ENCODE measurements around the gene SEPSECS. TPM values are rescaled to one million over a fixed set of nuclear protein-coding genes. Genes with fewer than 3 reads are reported as not detected.
"Not testable (repeated sequence)": the region's sequence is repeated elsewhere in the genome, so short reads cannot be mapped to it uniquely, and the experiment has no call there.

Gene SEPSECS
- polyA plus RNA-seq, 4 donors, result 5.7 to 23.0 (median 16.7) TPM

DNA sequence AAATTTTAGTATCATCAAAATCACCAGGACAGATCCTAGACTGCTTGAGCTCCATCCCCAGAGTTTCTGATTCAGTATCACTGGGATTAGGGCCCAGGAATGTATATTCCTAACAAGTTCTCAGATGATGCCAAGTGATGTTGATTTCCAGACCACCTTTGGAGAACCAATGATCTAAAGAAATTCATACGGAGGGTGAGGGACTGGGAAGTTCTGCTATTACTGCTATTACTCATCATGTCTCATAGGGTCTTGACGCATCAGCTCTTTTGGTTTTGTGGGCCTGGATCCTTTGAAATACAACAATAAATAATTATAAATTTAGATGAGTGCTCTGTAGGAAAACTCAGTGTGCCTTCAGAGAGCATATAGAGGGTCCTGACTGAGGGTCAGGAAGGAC is 69.7 kb downstream of the SEPSECS start:
- no peak for FAIRE-seq
- 80 to 91% (median 88%) methylated on average over 2 of the region's 2 CpGs for WGBS, 3 donors
- DNase-seq, result no peak
- H3K36me3 ChIP-seq (ENCODE audit: control insufficient read depth in 3 of 3, insufficient read depth in 2 of 3, low read depth in 1 of 3, low read length in 3 of 3), result no peaks in the 10 kb centered on the region
- H3K27ac ChIP-seq (ENCODE audit: low read depth in 1 of 3, low read length in 2 of 3), result no peak overlapping the region
- peaks cover 0 to 13% of the 10 kb centered on the region in 2 donors for H3K9me3 ChIP-seq (ENCODE audit: control insufficient read depth in 2 of 2, insufficient read depth in 1 of 2, low read depth in 1 of 2, low read length in 1 of 2)
- peaks cover 3 to 14% (median 5%) of the 10 kb centered on the region in 3 donors for H3K27me3 ChIP-seq (ENCODE audit: control insufficient read depth in 3 of 3, insufficient read depth in 3 of 3, low read length in 3 of 3)
- H3K4me1 ChIP-seq (ENCODE audit: control insufficient read depth in 3 of 3, insufficient read depth in 2 of 3, low read depth in 1 of 3, low read length in 2 of 3), result peaks cover 0 to 12% (median 5%) of the 10 kb centered on the region in 3 donors
- H3K4me3 ChIP-seq (ENCODE audit: low read depth in 1 of 3, low read length in 3 of 3), result no peak overlapping the region

DNA sequence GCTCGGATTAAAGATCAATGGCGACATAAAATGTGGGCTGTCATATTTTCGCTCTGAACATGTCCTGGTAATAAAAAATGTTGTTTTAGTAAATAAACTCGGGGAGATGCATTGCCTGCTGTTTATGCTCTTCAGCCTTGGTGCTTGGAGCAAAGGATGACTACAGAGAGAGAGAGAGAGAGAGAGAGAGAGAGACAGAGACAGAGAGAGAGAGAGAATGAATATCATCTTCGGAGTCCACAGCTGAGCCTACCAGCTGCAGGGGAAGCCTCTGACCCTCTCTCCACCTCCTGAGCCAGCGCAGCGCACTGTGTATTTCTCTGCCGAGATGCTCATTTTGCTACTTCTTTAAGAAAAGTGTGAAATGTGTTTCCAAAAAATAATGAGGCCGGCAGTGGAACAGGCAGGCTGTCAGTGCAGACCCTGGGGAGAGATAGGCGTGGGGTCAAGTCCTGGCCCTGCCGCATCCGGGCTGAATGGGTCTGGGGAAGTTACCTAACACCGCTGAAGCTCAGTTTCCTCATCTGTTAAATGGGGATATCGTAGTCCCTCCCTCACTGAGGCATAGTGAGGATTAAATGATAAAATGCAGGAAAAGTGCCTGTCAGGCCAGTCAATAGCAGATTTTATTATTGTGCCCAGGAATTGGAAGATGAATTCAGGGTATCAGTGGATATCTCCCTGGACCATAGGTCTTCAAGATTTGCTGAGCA is 71.0 kb downstream of the SEPSECS start:
- DNase-seq (no peak), FAIRE-seq (no peak)
- no peak overlapping the region for H3K27ac ChIP-seq (ENCODE audit: low read depth in 1 of 3, low read length in 2 of 3)
- H3K4me3 ChIP-seq (ENCODE audit: low read depth in 1 of 3, low read length in 3 of 3), result peak overlapping the region in 1 of 3 donors; percentile 25
- WGBS, 3 donors, result 63 to 79% (median 63%) methylated on average over 14 of the region's 14 CpGs
- peaks cover 0 to 12% (median 5%) of the 10 kb centered on the region in 3 donors for H3K4me1 ChIP-seq (ENCODE audit: control insufficient read depth in 3 of 3, insufficient read depth in 2 of 3, low read depth in 1 of 3, low read length in 2 of 3)
- peaks cover 0 to 13% of the 10 kb centered on the region in 2 donors for H3K9me3 ChIP-seq (ENCODE audit: control insufficient read depth in 2 of 2, insufficient read depth in 1 of 2, low read depth in 1 of 2, low read length in 1 of 2)
- H3K27me3 ChIP-seq (ENCODE audit: control insufficient read depth in 3 of 3, insufficient read depth in 3 of 3, low read length in 3 of 3), result peaks cover 3 to 14% (median 5%) of the 10 kb centered on the region in 3 donors
- H3K36me3 ChIP-seq (ENCODE audit: control insufficient read depth in 3 of 3, insufficient read depth in 2 of 3, low read depth in 1 of 3, low read length in 3 of 3), result no peaks in the 10 kb centered on the region

DNA sequence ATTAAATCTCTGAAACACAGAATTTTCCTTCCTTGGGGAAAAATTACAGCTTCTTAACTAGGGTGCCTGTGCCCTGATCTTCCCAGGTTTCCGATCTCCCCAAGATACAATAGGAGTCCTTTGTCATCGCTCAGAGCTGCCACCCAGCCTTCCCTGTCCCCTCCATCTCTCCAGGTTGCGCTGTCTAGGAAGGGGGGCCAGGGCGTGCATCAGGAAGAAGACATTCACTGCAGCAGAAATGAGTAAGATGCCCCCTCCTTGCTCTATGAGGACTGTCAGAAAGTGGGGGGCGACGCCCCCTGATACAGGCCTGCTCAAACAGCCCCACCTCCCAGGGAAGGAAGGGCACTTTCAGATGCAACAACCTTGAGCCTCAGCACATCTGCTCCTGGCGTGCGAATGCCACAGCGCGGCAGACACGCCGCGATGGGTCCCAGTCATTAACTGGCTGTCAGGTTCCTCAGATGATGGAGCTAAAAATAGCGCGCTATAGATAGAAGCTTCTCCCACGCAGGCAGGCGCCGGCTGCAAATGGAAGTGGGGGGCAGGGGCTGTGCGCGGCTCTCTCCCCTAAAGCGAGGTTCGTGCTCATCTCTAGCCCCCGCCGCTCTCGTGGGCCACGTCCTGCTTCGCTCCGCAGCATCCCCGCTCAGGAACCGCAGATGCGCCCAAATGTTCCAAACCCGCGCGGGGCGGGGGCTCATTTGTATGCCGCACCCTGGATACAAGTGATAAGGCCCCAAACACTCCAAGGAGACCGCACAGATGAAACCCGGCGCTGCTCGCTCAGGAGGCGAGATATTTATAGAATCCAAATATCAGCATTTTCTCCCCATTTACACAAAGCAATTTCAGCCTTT is 71.9 kb downstream of the SEPSECS start:
- 11 to 23% (median 13%) methylated on average over 41 of the region's 41 CpGs for WGBS, 3 donors
- no peak overlapping the region for H3K27ac ChIP-seq (ENCODE audit: low read depth in 1 of 3, low read length in 2 of 3)

DNA sequence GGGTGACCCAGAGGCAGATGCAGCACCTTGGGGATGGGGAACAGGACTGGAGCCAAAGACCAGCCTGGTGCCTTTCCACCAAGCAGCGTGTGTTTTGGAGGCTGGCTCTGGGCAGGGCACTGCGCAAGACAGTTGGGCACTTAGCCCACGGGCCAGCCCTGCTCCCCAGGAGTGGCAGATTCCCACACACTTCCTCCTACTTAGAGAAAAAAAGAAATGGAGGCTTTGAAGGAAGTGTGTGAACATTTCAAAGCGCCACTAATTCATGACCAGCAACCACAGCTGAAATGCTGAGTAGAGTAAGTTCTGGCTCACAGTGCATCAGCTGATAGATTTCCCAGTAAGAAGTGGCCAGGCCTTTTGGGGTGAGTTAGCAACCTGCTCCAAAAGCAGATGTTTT is 74.6 kb downstream of the SEPSECS start:
- no peak for FAIRE-seq
- H3K27ac ChIP-seq (ENCODE audit: low read depth in 1 of 3, low read length in 2 of 3), result no peak overlapping the region

More for the DNA sequence above, 71.9 kb downstream of the SEPSECS start:
- H3K9me3 ChIP-seq (ENCODE audit: control insufficient read depth in 2 of 2, insufficient read depth in 1 of 2, low read depth in 1 of 2, low read length in 1 of 2), result peaks cover 0 to 4% of the 10 kb centered on the region in 2 donors
- peak overlapping the region in 1 of 3 donors; percentile 25 for H3K4me3 ChIP-seq (ENCODE audit: low read depth in 1 of 3, low read length in 3 of 3)
- DNase-seq, result peak in 1 of 2 donors; percentile 10
- no peak for FAIRE-seq
- H3K36me3 ChIP-seq (ENCODE audit: control insufficient read depth in 3 of 3, insufficient read depth in 2 of 3, low read depth in 1 of 3, low read length in 3 of 3), result no peaks in the 10 kb centered on the region
- peaks cover 3 to 14% (median 5%) of the 10 kb centered on the region in 3 donors for H3K27me3 ChIP-seq (ENCODE audit: control insufficient read depth in 3 of 3, insufficient read depth in 3 of 3, low read length in 3 of 3)
- peaks cover 0 to 12% (median 5%) of the 10 kb centered on the region in 3 donors for H3K4me1 ChIP-seq (ENCODE audit: control insufficient read depth in 3 of 3, insufficient read depth in 2 of 3, low read depth in 1 of 3, low read length in 2 of 3)

DNA sequence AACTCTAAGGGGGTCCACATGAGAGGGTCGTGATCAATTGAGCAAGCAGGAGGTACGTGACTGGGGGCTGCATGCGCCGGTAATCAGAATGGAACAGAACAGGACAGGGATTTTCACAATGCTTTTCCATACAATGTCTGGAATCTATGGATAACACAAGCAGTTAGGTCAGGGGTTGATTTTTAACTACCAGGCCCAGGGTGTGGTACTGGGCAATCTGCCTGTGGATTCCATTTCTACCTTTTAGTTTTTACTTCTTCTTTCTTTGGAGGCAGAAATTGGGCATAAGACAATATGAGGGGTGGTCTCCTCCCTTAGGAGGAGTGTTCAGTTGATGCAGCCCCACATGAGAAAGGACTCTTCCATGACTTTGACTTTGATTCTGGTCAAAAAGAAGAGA is 76.8 kb downstream of the SEPSECS start:
- H3K36me3 ChIP-seq (ENCODE audit: control insufficient read depth in 3 of 3, insufficient read depth in 2 of 3, low read depth in 1 of 3, low read length in 3 of 3); H3K27ac ChIP-seq (ENCODE audit: low read depth in 1 of 3, low read length in 2 of 3); H3K9me3 ChIP-seq (ENCODE audit: control insufficient read depth in 2 of 2, insufficient read depth in 1 of 2, low read depth in 1 of 2, low read length in 1 of 2); H3K27me3 ChIP-seq (ENCODE audit: control insufficient read depth in 3 of 3, insufficient read depth in 3 of 3, low read length in 3 of 3); FAIRE-seq; H3K4me3 ChIP-seq (ENCODE audit: low read depth in 1 of 3, low read length in 3 of 3); DNase-seq: not testable (repeated sequence)
- 48 to 79% (median 49%) methylated on average over 4 of the region's 4 CpGs for WGBS, 3 donors
- H3K4me1 ChIP-seq (ENCODE audit: control insufficient read depth in 3 of 3, insufficient read depth in 2 of 3, low read depth in 1 of 3, low read length in 2 of 3), result peaks cover 2 to 11% (median 3%) of the 10 kb centered on the region in 3 donors

More for the DNA sequence above, 74.6 kb downstream of the SEPSECS start:
- Histone ChIP-seq H3K9me3 (ENCODE audit: control insufficient read depth in 2 of 2, insufficient read depth in 1 of 2, low read depth in 1 of 2, low read length in 1 of 2) (no peaks in the 10 kb centered on the region), H3K4me3 (ENCODE audit: low read depth in 1 of 3, low read length in 3 of 3) (no peak overlapping the region), H3K36me3 (ENCODE audit: control insufficient read depth in 3 of 3, insufficient read depth in 2 of 3, low read depth in 1 of 3, low read length in 3 of 3) (no peaks in the 10 kb centered on the region), H3K27me3 (ENCODE audit: control insufficient read depth in 3 of 3, insufficient read depth in 3 of 3, low read length in 3 of 3) (peaks cover 0 to 14% (median 5%) of the 10 kb centered on the region in 3 donors), H3K4me1 (ENCODE audit: control insufficient read depth in 3 of 3, insufficient read depth in 2 of 3, low read depth in 1 of 3, low read length in 2 of 3) (peaks cover 0 to 12% (median 5%) of the 10 kb centered on the region in 3 donors)
- WGBS, 3 donors, result 41 to 51% (median 50%) methylated on average over 4 of the region's 4 CpGs
- DNase-seq, result no peak

DNA sequence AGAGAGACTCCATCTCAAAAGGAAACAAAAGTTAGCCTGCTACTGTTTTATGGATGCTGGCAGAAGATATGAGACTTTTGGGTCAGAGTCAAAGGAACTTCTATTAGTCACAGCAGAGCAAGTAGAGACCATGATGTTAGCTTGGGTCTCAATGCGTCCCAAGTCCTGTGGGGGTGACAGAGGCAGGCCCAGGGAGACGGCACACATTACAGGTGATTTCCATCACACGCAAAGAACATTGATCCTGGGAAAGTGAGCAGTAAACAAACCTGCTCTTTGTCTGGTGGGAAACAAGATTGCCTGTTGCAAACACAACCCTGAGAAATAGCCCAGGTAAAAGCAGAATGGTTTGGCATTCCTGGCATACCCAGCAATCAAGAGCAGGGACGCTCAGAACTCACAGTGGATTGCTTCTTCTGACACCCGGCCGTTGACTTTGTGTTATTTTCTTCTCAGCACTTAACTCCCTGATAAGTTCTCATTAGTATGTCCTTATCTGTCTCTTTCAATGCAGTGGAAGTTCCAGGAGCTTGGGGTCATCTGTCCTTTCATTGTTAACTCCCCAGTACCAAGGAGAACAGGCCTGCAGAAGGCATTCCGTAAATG is 78.3 kb downstream of the SEPSECS start:
- WGBS, 3 donors, result 76 to 89% (median 87%) methylated on average over 7 of the region's 7 CpGs
- H3K4me3 ChIP-seq (ENCODE audit: low read depth in 1 of 3, low read length in 3 of 3), result no peak overlapping the region
- FAIRE-seq (no peak), DNase-seq (no peak)
- H3K4me1 ChIP-seq (ENCODE audit: control insufficient read depth in 3 of 3, insufficient read depth in 2 of 3, low read depth in 1 of 3, low read length in 2 of 3), result peaks cover 2 to 3% (median 3%) of the 10 kb centered on the region in 3 donors
- peaks cover 0 to 8% of the 10 kb centered on the region in 2 donors for H3K9me3 ChIP-seq (ENCODE audit: control insufficient read depth in 2 of 2, insufficient read depth in 1 of 2, low read depth in 1 of 2, low read length in 1 of 2)
- no peak overlapping the region for H3K27ac ChIP-seq (ENCODE audit: low read depth in 1 of 3, low read length in 2 of 3)
- no peaks in the 10 kb centered on the region for H3K27me3 ChIP-seq (ENCODE audit: control insufficient read depth in 3 of 3, insufficient read depth in 3 of 3, low read length in 3 of 3)
- H3K36me3 ChIP-seq (ENCODE audit: control insufficient read depth in 3 of 3, insufficient read depth in 2 of 3, low read depth in 1 of 3, low read length in 3 of 3), result no peaks in the 10 kb centered on the region

DNA sequence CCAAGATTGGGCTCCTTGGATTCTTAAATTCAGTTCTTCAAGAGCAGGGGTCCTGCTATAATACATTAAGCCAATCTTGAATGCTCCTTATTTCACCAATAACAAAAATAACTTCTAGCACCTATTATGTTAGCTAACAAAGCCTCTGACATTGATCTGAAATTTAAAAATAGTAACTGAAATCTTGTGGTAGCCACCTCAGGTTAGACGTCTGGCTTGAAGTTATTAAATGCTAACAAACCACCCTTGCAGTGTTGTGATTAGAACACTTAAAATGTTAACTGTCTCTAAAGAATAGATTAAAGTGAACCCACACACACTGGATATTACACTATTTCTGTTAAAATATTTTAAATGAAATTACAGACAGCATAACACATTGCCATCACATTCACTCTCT is 79.7 kb downstream of the SEPSECS start:
- no peak for FAIRE-seq
- Histone ChIP-seq H3K4me1 (ENCODE audit: control insufficient read depth in 3 of 3, insufficient read depth in 2 of 3, low read depth in 1 of 3, low read length in 2 of 3) (peaks cover 2 to 3% (median 3%) of the 10 kb centered on the region in 3 donors), H3K27me3 (ENCODE audit: control insufficient read depth in 3 of 3, insufficient read depth in 3 of 3, low read length in 3 of 3) (no peaks in the 10 kb centered on the region), H3K36me3 (ENCODE audit: control insufficient read depth in 3 of 3, insufficient read depth in 2 of 3, low read depth in 1 of 3, low read length in 3 of 3) (no peaks in the 10 kb centered on the region), H3K27ac (ENCODE audit: low read depth in 1 of 3, low read length in 2 of 3) (no peak overlapping the region), H3K4me3 (ENCODE audit: low read depth in 1 of 3, low read length in 3 of 3) (no peak overlapping the region), H3K9me3 (ENCODE audit: control insufficient read depth in 2 of 2, insufficient read depth in 1 of 2, low read depth in 1 of 2, low read length in 1 of 2) (peaks cover 0 to 8% of the 10 kb centered on the region in 2 donors)
- WGBS, 3 donors, result 67 to 85% (median 81%) methylated on average over 1 of the region's 1 CpG
- DNase-seq, result no peak

DNA sequence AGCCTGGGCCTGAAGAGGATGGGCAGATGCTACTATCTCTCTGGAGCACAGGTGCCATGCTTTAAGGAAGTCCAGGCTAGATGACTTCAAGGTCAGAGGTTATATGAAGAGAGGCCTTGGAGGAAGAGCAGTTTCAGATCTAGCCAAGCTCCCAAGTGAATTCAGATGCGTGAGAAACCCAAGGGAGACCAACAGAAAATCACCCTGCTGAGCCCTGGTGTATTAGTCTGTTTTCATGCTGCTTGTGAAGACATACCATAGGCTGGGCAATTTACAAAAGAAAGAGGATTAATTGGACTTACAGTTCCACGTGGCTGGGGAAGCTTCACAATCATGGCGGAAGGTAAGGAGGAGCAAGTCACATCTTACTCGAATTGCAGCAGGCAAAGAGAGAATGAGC is 81.7 kb downstream of the SEPSECS start:
- H3K4me3 ChIP-seq (ENCODE audit: low read depth in 1 of 3, low read length in 3 of 3), result no peak overlapping the region
- H3K36me3 ChIP-seq (ENCODE audit: control insufficient read depth in 3 of 3, insufficient read depth in 2 of 3, low read depth in 1 of 3, low read length in 3 of 3), result no peaks in the 10 kb centered on the region
- H3K9me3 ChIP-seq (ENCODE audit: control insufficient read depth in 2 of 2, insufficient read depth in 1 of 2, low read depth in 1 of 2, low read length in 1 of 2), result peaks cover 0 to 11% of the 10 kb centered on the region in 2 donors
- no peaks in the 10 kb centered on the region for H3K27me3 ChIP-seq (ENCODE audit: control insufficient read depth in 3 of 3, insufficient read depth in 3 of 3, low read length in 3 of 3)
- DNase-seq (no peak), FAIRE-seq (no peak)
- H3K4me1 ChIP-seq (ENCODE audit: control insufficient read depth in 3 of 3, insufficient read depth in 2 of 3, low read depth in 1 of 3, low read length in 2 of 3), result peaks cover 2 to 3% (median 3%) of the 10 kb centered on the region in 3 donors
- 71 to 86% (median 78%) methylated on average over 4 of the region's 4 CpGs for WGBS, 3 donors
- no peak overlapping the region for H3K27ac ChIP-seq (ENCODE audit: low read depth in 1 of 3, low read length in 2 of 3)

Data from small intestine (tissue), 7 donors.